Stimulated activated CD8-positive, alpha-beta memory T cell treated with anti-CD3 and anti-CD28 coated beads, Interleukin-7, amount 100 ng/mL, for 1 hour (primary cell): ENCODE data around the gene ACAD10.
"Not testable (repeated sequence)": the region's sequence is repeated elsewhere in the genome, so short reads cannot be mapped to it uniquely, and the experiment has no call there.

Experiments used
- DNase-seq, 2 donors: peaks; one replicate each; pipeline ENCODE4 v3.0.0-alpha.2; 2020; ENCODE audit warnings: low read depth in 2 of 2

Gene ACAD10

DNA sequence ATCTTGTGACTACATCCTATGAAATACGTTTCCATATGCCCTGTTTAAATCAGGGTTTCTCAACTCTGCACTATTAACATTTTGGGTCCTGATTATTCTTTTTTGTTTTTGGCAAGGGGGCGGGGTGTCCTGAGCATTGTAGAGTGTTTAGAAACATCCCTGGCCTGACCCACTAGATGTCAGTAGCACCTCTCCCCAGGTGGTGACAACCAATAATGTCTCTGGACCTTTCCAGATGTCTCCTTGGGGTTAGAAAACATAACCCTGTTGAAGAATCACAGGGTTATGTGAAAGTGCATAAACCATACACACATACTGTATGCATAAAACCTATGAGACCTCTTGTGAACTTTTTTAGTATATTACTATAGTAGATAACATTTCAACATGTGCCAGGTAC lies 1.4 kb downstream of the ACAD10 start:
- DNase-seq: no peak

DNA sequence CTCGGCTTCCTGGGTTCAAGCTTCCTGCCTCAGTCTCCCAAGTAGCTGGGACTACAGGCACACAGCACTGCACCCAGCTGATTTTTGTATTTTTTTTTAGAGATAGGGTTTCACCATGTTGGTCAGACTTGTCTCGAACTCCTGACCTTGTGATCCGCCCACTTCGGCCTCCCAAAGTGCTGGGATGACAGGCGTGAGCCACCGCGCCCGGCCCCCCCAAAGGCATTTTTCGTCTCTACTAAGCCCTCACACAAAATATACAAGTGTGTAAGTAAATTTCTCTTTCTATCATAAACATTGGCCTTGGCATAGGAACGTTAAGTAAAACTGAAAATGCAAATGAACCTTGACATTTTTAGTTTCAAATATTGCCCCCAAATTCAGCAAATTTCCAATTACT lies 2.1 kb downstream of the ACAD10 start:
- DNase-seq: no peak

DNA sequence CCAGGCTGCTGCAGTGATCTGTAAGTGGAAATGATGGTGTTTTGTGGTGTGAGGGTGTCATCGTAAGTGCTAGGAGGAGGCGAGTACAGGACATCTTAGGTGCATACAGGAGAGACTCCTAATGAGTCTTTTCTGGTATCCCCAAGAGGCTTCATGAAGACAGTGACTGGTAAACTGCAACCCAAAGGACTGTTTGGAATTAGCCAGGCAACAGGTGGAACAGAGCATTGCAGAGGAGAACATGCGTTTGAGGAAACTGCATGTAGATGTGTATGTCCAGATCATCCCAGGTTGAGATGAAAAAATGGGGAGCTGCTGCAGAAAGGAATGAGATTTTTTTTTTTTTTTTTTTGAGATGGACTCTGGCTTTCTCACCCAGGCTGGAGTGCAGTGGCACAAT lies 5.4 kb downstream of the ACAD10 start:
- no peak for DNase-seq

DNA sequence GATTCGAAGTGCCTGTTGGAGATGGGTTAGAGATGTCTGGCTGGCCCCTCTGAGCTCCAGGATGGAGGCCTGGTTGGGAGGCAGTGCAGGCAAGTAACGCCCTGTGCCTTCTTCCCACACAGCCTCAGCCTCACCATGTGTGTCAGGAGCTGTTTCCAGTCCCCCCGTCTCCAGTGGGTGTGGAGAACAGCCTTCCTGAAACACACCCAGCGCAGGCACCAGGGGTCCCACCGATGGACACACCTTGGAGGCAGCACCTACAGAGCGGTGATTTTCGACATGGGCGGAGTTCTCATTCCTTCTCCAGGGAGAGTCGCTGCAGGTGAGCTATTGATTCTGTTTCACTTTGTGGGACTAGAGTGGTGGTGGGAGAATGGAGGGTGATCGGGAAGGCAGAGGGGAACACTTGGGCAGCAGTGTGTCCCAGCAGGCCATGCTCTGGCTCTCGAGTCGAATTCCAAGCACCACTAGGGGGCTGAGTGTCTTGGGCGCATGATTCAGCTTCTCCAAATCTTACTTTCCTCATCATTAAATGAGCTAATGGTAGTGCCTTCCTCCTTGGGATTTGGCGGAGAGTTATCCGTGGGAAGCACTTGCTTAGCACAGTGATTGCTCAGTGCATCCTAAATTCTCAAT lies 6.8 kb downstream of the ACAD10 start:
- no peak for DNase-seq

DNA sequence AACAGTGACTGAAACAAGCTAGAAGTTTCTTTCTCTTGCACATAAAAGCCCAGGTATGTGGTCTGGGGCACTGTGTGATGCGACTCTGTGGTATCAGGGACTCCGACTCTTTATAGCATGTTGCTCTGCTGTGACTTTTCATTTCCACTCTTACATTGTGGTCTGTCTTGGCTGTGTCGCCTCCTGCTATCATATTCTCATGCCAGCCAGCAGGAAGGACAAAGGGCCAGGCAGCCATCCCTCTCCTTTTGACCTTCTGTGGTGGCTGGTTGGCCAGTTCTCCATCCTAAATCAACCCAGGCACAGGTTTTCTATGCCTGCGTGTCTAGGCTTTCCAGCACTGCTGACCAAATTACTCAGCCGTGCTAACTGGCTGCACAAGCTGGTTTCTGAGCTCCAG lies 8.0 kb downstream of the ACAD10 start:
- no peak for DNase-seq

DNA sequence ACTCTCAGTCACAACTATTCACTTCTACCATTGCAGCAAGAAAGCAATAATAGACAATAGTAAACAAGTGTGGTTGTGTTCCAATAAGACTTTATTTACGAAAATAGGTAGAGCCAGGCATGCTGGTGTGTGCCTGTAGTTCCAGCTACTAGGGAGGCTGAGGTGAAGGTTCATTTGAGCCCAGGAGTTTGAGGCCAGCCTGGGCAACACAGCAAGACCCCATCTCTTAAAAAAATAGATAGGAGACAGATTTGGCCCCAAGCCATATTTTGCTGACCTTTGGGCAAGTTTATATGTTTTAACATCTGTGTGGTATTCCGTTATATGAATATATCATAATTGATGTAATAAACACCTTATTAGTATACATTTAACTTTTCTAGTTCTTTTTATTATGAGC lies 14.1 kb downstream of the ACAD10 start:
- DNase-seq: no peak

GRCh38 chr12:111705672-111706071 lies 19.8 kb downstream of the ACAD10 start:
- no peak for DNase-seq

- no peak for DNase-seq
Observed at GRCh38 chr12:111706145-111706544, 20.3 kb downstream of the ACAD10 start.

GRCh38 chr12:111715279-111715678 lies 29.4 kb downstream of the ACAD10 start:
- DNase-seq: no peak

- DNase-seq: not testable (repeated sequence)
Observed at GRCh38 chr12:111719316-111719715, 33.5 kb downstream of the ACAD10 start.

GRCh38 chr12:111720457-111720856 lies 34.6 kb downstream of the ACAD10 start:
- DNase-seq: no peak

- DNase-seq: not testable (repeated sequence)
Observed at GRCh38 chr12:111723646-111724360, 38.0 kb downstream of the ACAD10 start.

DNA sequence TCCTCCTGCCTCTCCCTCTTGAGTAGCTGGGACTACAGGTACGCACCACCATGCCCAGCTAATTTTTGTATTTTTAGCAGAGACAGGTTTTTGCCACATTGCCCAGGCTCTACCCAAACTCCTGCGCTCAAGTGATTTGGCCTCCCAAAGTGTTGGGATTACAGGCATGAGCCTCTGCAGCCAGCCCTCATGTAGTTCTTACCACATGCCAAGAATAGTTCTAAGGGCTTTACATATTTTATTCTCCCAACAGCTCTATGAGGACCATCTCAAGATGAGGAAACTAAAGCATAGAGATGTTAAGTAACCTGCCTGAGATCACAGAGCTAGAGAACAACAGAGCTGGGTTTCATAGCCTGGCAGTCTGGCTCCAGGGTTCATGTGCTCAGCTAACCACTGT lies 42.9 kb downstream of the ACAD10 start:
- no peak for DNase-seq

- DNase-seq: no peak
Observed at GRCh38 chr12:111730420-111730819, 44.6 kb downstream of the ACAD10 start.

DNA sequence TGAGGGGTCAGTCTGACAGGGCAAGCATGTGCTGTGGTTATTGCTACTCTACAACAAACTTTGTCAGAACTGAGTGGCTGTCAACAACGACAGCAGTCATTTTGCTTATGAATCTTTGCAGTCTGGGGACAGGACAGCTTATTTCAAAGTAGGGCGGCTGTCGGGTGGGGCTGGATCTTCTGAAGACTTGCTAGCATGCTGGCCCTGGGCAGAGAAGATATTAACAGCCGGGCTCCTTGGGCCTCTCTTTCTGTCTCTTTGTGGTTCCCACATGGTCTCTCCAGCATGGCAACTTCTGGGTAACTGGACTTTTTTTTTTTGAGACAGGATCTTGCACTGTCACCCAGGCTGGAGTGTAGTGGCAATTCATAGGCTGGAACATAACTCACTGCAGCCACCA lies 46.9 kb downstream of the ACAD10 start:
- DNase-seq: no peak

DNA sequence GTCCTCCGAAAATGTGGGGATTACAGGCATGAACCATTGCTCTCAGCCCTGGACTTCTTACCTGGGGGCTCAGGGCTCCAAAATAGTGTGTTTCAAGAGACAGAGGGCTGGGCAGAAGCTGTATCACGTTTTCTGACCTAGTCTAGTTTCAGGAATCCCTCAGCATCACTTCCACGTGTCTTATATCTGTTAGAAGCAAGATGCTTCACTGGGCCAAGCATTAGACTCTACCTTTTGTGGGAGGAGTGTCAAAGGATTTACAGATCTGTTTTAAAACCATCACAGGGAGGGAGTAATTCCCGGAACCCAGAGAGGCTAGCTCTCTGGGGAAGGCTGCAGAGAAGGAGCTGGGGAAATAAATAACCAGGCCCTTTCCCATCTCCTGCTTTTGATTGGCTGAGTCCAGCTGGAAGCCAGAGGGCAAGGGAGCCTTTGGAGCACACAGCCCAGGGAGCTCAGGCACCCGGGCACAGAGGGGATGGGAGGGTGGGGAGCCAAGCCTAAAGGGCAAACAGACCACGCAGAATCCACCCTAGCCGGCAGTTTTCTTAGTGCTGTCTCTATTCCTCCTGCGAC lies 47.6 kb downstream of the ACAD10 start:
- no peak for DNase-seq

- DNase-seq: not testable (repeated sequence)
Observed at GRCh38 chr12:111739524-111739923, 53.7 kb downstream of the ACAD10 start.

DNA sequence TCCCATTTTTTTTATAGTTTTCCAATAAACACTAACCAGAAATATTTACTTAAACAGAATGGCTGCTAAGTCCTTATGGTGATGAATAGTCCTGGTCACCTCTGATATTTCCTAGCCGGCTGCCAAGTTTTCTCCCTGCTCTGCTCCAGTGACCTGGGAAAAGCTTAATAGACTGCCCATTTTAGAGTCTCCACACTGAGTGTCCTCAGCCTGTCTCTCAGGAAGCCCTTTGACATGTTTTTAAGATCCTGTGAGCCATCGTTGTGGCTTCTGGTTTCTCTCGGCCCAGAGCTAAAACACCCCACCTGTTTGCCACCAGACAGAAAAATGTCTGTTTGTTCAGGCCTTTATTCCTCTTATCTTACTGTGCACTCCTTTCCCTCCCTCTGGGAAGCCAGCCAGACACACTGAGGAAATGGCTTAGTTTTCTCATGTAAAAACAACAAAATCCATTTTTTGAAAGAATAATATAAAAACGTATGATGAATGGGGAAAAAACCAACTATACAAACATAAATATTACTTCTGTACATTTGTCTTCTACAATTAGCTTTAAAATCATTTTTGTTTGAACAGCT lies 55.5 kb downstream of the ACAD10 start:
- no peak for DNase-seq

- no peak for DNase-seq
Observed at GRCh38 chr12:111745211-111745610, 59.4 kb downstream of the ACAD10 start.

DNA sequence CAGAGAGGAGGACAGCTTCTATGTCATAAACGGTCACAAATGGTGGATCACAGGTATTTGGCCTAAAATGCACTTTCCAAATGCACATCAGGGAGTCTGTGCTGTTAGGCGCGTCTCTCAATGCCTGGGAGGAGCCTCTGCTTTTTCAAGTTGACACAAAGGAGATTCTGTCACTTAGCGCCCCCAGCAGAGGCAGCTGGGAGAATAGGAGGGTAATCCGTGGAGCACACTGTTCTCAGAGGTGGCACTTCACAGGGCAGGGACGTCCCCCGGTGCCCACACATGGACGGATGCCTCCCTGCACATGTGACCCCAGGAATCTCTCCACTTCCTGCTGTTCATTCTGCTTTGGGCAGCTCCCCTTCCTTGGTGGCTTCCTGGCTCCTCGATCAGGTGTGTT lies 61.5 kb downstream of the ACAD10 start:
- no peak for DNase-seq

- DNase-seq: no peak
Observed at GRCh38 chr12:111748151-111748672, 62.4 kb downstream of the ACAD10 start.

- no peak for DNase-seq
Observed at GRCh38 chr12:111748867-111749266, 63.0 kb downstream of the ACAD10 start.

DNA sequence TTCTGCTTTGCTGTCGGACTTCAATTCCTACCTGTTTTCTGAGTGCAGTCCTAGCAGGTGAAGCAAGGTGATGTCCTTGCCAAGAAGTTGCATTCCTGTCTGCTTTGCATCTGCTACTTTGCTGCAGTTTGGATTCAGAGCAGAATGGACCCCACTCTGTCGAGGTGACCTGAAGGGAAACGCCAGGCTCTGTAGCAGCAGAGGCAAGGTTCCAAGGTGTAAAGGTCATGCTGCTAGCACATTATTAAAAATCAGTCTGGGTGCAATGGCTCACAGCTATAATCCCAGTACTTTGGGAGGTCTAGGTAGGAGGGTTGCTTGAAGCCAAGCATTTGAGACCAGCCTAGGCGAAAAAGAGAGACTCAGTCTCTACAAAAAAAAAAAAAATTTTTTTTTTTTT lies 63.5 kb downstream of the ACAD10 start:
- DNase-seq: no peak
